Keratinocyte (primary cell): Measurements from ENCODE around the gene PSMG1. TPM values are rescaled to one million over a fixed set of nuclear protein-coding genes. Genes with fewer than 3 reads are reported as not detected.
A peak's percentile ranks its signal among the peaks of the same experiment; 100 is the strongest.

Source experiments
- DNase-seq: peaks from one replicate; pipeline ENCODE4 v3.0.0-alpha.2; 2011; ENCODE audit warnings: low read depth, missing footprints, low spot score
- FAIRE-seq: peaks from 2 replicates; lab custom pipeline; 2011; peaks lifted over from hg19 to GRCh38; lab: Jason Lieb, UNC
- H2AFZ ChIP-seq: 2 replicates; pipeline ENCODE4 v1.6.0; 2012; ENCODE audit warnings: low read length, control low read depth, inconsistent platforms; ENCODE audit not compliant: control insufficient read depth
- H3K27ac ChIP-seq: 2 replicates; pipeline ENCODE4 v1.5.1; 2011; ENCODE audit warnings: low read length; ENCODE audit not compliant: control insufficient read depth, insufficient read depth
- H3K27me3 ChIP-seq: 3 replicates; pipeline ENCODE4 v1.6.0; 2011; ENCODE audit warnings: low read length; ENCODE audit not compliant: control insufficient read depth, insufficient read depth; ENCODE audit errors: extremely low read depth
- H3K36me3 ChIP-seq, 2 experiments: 2 replicates in 1 of 2; 3 replicates in 1 of 2; pipeline ENCODE4 v1.5.1; 2011; ENCODE audit warnings: low read length in 2 of 2, mild to moderate bottlenecking in 1 of 2; ENCODE audit not compliant: control insufficient read depth in 2 of 2, insufficient read depth in 2 of 2; ENCODE audit errors: extremely low read depth in 1 of 2
- H3K4me1 ChIP-seq: 3 replicates; pipeline ENCODE4 v1.5.1; 2011; ENCODE audit warnings: low read length; ENCODE audit not compliant: control insufficient read depth, insufficient read depth; ENCODE audit errors: extremely low read depth
- H3K4me2 ChIP-seq: 3 replicates; pipeline ENCODE4 v1.6.0; 2011; ENCODE audit warnings: low read depth, low read length; ENCODE audit not compliant: control insufficient read depth, insufficient read depth; ENCODE audit errors: extremely low read depth
- H3K4me3 ChIP-seq, 3 experiments: fragments of 200-600 bp in 1 of 3; sonication (generic) in 1 of 3; 2 replicates in 2 of 3; 3 replicates in 1 of 3; pipeline ENCODE4 v1.5.1; 2011 to 2016; ENCODE audit warnings: low read length in 3 of 3, mild to moderate bottlenecking in 3 of 3, control low read depth in 2 of 3, inconsistent platforms in 1 of 3, low read depth in 1 of 3, mixed read lengths in 1 of 3, mixed run types in 1 of 3, moderate library complexity in 1 of 3; ENCODE audit not compliant: control insufficient read depth in 2 of 3, insufficient read depth in 2 of 3; ENCODE audit errors: extremely low read depth in 1 of 3
- H3K79me2 ChIP-seq: 2 replicates; pipeline ENCODE4 v1.6.0; 2012; ENCODE audit warnings: low read length; ENCODE audit not compliant: control insufficient read depth, insufficient read depth
- H3K9ac ChIP-seq: 3 replicates; pipeline ENCODE4 v1.6.0; 2011; ENCODE audit warnings: low read length; ENCODE audit not compliant: control insufficient read depth, insufficient read depth; ENCODE audit errors: extremely low read depth
- H3K9me1 ChIP-seq: 3 replicates; pipeline ENCODE4 v1.6.0; 2011; ENCODE audit warnings: low read length; ENCODE audit not compliant: control insufficient read depth, insufficient read depth; ENCODE audit errors: extremely low read depth
- H3K9me3 ChIP-seq: 2 replicates; pipeline ENCODE4 v1.5.1; 2012; ENCODE audit warnings: low read depth, low read length; ENCODE audit not compliant: control insufficient read depth
- H4K20me1 ChIP-seq: 3 replicates; pipeline ENCODE4 v1.6.0; 2011; ENCODE audit warnings: low read length; ENCODE audit not compliant: control insufficient read depth, insufficient read depth; ENCODE audit errors: extremely low read depth
- CTCF ChIP-seq, 3 experiments: IDR thresholded peaks in 1 of 3; conservative IDR thresholded peaks in 1 of 3; optimal IDR thresholded peaks in 1 of 3; 2 replicates in 2 of 3; 3 replicates in 1 of 3; pipeline versions ENCODE3 to v1.5.1; 2011; ENCODE audit warnings: low read length in 3 of 3, mild to moderate bottlenecking in 3 of 3, moderate library complexity in 2 of 3, control low read depth in 1 of 3, inconsistent platforms in 1 of 3; ENCODE audit not compliant: insufficient read depth in 2 of 3; ENCODE audit errors: extremely low read depth in 1 of 3
- EZH2 ChIP-seq: IDR thresholded peaks from one replicate; pipeline ENCODE4 v1.6.1; 2012; ENCODE audit warnings: inconsistent platforms, mild to moderate bottlenecking, low read length, moderate library complexity
- dilution Hi-C: fragments of 300-500 bp; cut with MboI; formaldehyde crosslinking; loops from one replicate; pipeline ENCODE4 v1.7.0; 2020; ENCODE audit warnings: low sequenced_read_pairs; ENCODE audit not compliant: extremely low pct_ligation_motif_present
- polyA plus RNA-seq, 5 experiments: library from polyadenylated mRNA; depleted of rRNA in 3 of 5; stranded (reverse) in 3 of 5; stranded (forward) in 1 of 5; unstranded in 1 of 5; fragments of >200 nt; gene quantifications; 1 replicate in 1 of 5; 2 replicates in 3 of 5; 3 replicates in 1 of 5; pipeline versions ENCODE4 v1.2.1 to v1.2.3, GENCODE V29; 2011 to 2012; ENCODE audit warnings: missing spikeins in 2 of 5, low read depth in 1 of 5, low replicate concordance in 1 of 5

The PSMG1 gene
- polyA plus RNA-seq, 1 donor (not counting 4 experiments of a cell fraction or from before 2014, with no cell fraction given), result 91.8 TPM

- FAIRE-seq, result no peak
- dilution Hi-C loops, result no loop called here
Observed at GRCh38 chr21:39182484-39183271, 573 bp downstream of the PSMG1 start.

GRCh38 chr21:39182016-39182415, 1.2 kb downstream of the PSMG1 start:
- peaks cover 26% of the 10 kb centered on the region for H3K4me1 ChIP-seq
- DNase-seq, result no peak
- H3K9me1 ChIP-seq, result no peaks in the 10 kb centered on the region
- no peaks in the 10 kb centered on the region for H4K20me1 ChIP-seq
- peak overlapping the region; percentile 86 to 91 (median 86) for H3K4me3 ChIP-seq
- no peaks in the 10 kb centered on the region for H3K9me3 ChIP-seq
- no peak for FAIRE-seq
- TF ChIP-seq EZH2, result no peak
- no peak for TF ChIP-seq CTCF (optimal IDR thresholded peaks at IDR 0.05 in 1 of 3, IDR thresholded peaks at IDR 0.05 in 1 of 3, conservative IDR thresholded peaks at IDR 0.05 in 1 of 3; ENCODE audit: extremely low read depth in 1 of 3, insufficient read depth in 2 of 3, low read length in 3 of 3)
- no peaks in the 10 kb centered on the region for H3K27me3 ChIP-seq
- H3K36me3 ChIP-seq, result peaks cover 6 to 8% of the 10 kb centered on the region in 2 experiments
- H3K79me2 ChIP-seq, result peaks cover 34% of the 10 kb centered on the region
- dilution Hi-C loops, result no loop called here
- H3K9ac ChIP-seq, result peak overlapping the region; percentile 94
- H3K27ac ChIP-seq, result peak overlapping the region; percentile 91
- no peak overlapping the region for H2AFZ ChIP-seq
- H3K4me2 ChIP-seq, result peak overlapping the region; percentile 90

More at GRCh38 chr21:39182484-39183271, 573 bp downstream of the PSMG1 start:
- Histone ChIP-seq H3K4me1 (peaks cover 29% of the 10 kb centered on the region), H4K20me1 (no peaks in the 10 kb centered on the region), H3K27ac (peak overlapping the region; percentile 91), H3K4me3 (peak overlapping the region; percentile 86 to 91 (median 86)), H3K9me3 (no peaks in the 10 kb centered on the region), H2AFZ (peak overlapping the region; percentile 82), H3K36me3 (peaks cover 6 to 8% of the 10 kb centered on the region in 2 experiments), H3K9me1 (no peaks in the 10 kb centered on the region), H3K9ac (peak overlapping the region; percentile 94), H3K4me2 (peak overlapping the region; percentile 90), H3K27me3 (no peaks in the 10 kb centered on the region), H3K79me2 (peaks cover 34% of the 10 kb centered on the region)
- no peak for DNase-seq
- TF ChIP-seq EZH2 (no peak), CTCF (optimal IDR thresholded peaks at IDR 0.05 in 1 of 3, IDR thresholded peaks at IDR 0.05 in 1 of 3, conservative IDR thresholded peaks at IDR 0.05 in 1 of 3; ENCODE audit: extremely low read depth in 1 of 3, insufficient read depth in 2 of 3, low read length in 3 of 3) (no peak)
